GM21619 (cell line): ENCODE results near the gene MAN2B2.

ENCODE experiments used
- ATAC-seq: cut with Tn5 transposase; IDR thresholded peaks from one replicate; pipeline ENCODE4 v1.9.1; 2021; ENCODE audit not compliant: unreplicated experiment

Gene MAN2B2

GRCh38 chr4:6546091-6546490 lies 28.9 kb upstream of the MAN2B2 start:
- ATAC-seq = no peak

- no peak for ATAC-seq
Observed at GRCh38 chr4:6546681-6547447, 28.1 kb upstream of the MAN2B2 start.

- ATAC-seq = no peak
Observed at GRCh38 chr4:6548201-6548881, 26.6 kb upstream of the MAN2B2 start.

GRCh38 chr4:6548882-6549230 lies 26.1 kb upstream of the MAN2B2 start:
- ATAC-seq = no peak

- no peak for ATAC-seq
Observed at GRCh38 chr4:6549445-6549844, 25.5 kb upstream of the MAN2B2 start.

- ATAC-seq = no peak
Observed at GRCh38 chr4:6549890-6550620, 24.9 kb upstream of the MAN2B2 start.

GRCh38 chr4:6550821-6551220 lies 24.2 kb upstream of the MAN2B2 start:
- ATAC-seq = no peak

GRCh38 chr4:6551660-6552059 lies 23.3 kb upstream of the MAN2B2 start:
- no peak for ATAC-seq

- ATAC-seq = no peak
Observed at GRCh38 chr4:6555519-6555918, 19.5 kb upstream of the MAN2B2 start.

GRCh38 chr4:6556263-6556662 lies 18.7 kb upstream of the MAN2B2 start:
- ATAC-seq = no peak

- no peak for ATAC-seq
Observed at GRCh38 chr4:6557185-6557584, 17.8 kb upstream of the MAN2B2 start.

GRCh38 chr4:6557856-6558255 lies 17.1 kb upstream of the MAN2B2 start:
- no peak for ATAC-seq

- no peak for ATAC-seq
Observed at GRCh38 chr4:6560416-6561172, 14.4 kb upstream of the MAN2B2 start.

GRCh38 chr4:6561173-6561516 lies 13.8 kb upstream of the MAN2B2 start:
- ATAC-seq = no peak

GRCh38 chr4:6561706-6562371 lies 13.2 kb upstream of the MAN2B2 start:
- no peak for ATAC-seq

- no peak for ATAC-seq
Observed at GRCh38 chr4:6562931-6563901, 11.8 kb upstream of the MAN2B2 start.

- ATAC-seq = no peak
Observed at GRCh38 chr4:6563935-6564645, 10.9 kb upstream of the MAN2B2 start.

GRCh38 chr4:6565691-6566390 lies 9.1 kb upstream of the MAN2B2 start:
- ATAC-seq = no peak
